ENCODE results near the gene CDKAL1. TPM values are rescaled to one million over a fixed set of nuclear protein-coding genes. Genes with fewer than 3 reads are reported as not detected.

CDKAL1 gene
- total and polyA plus RNA-seq, 8 donors, result 13.6 to 20.7 (median 17.5) TPM

GRCh38 chr6:21074484-21074883 lies 540.2 kb downstream of the CDKAL1 start:
- DNase-seq (no peak), ATAC-seq (no peak)
- Histone ChIP-seq H3K27ac (no peak overlapping the region), H3K36me3 (no peaks in the 10 kb centered on the region), H3K4me3 (no peak overlapping the region), H3K4me1 (no peaks in the 10 kb centered on the region), H3K27me3 (no peaks in the 10 kb centered on the region), H3K9me3 (peaks cover 4 to 16% of the 10 kb centered on the region in 2 donors)
- intact Hi-C loops (cut with DNase I), result no loop called here
- no peak for TF ChIP-seq CTCF (IDR thresholded peaks at IDR 0.05)

GRCh38 chr6:21075986-21076385 lies 541.7 kb downstream of the CDKAL1 start:
- no peak for TF ChIP-seq CTCF (IDR thresholded peaks at IDR 0.05)
- H3K27ac ChIP-seq, result no peak overlapping the region
- intact Hi-C loops (cut with DNase I), result no loop called here
- no peak for ATAC-seq
- H3K9me3 ChIP-seq, result peaks cover 4 to 16% of the 10 kb centered on the region in 2 donors
- no peak for DNase-seq
- H3K36me3 ChIP-seq, result no peaks in the 10 kb centered on the region
- no peaks in the 10 kb centered on the region for H3K27me3 ChIP-seq
- H3K4me1 ChIP-seq, result no peaks in the 10 kb centered on the region
- H3K4me3 ChIP-seq, result no peak overlapping the region

- no peak for ATAC-seq
- H3K4me3 ChIP-seq, result no peak overlapping the region
- H3K27me3 ChIP-seq, result no peaks in the 10 kb centered on the region
- H3K9me3 ChIP-seq, result peaks cover 4 to 9% of the 10 kb centered on the region in 2 donors
- intact Hi-C loops (cut with DNase I), result no loop called here
- DNase-seq, result no peak
- H3K27ac ChIP-seq, result no peak overlapping the region
- no peaks in the 10 kb centered on the region for H3K4me1 ChIP-seq
- no peaks in the 10 kb centered on the region for H3K36me3 ChIP-seq
- no peak for TF ChIP-seq CTCF (IDR thresholded peaks at IDR 0.05)
Measured at GRCh38 chr6:21078497-21078896, 544.2 kb downstream of the CDKAL1 start.

- no peak for TF ChIP-seq CTCF (IDR thresholded peaks at IDR 0.05)
- DNase-seq, result peak in 2 of 4 donors; percentile 10 to 16
Measured at GRCh38 chr6:21079468-21080048, 545.3 kb downstream of the CDKAL1 start.

GRCh38 chr6:21080221-21080620 lies 546.0 kb downstream of the CDKAL1 start:
- H3K36me3 ChIP-seq, result no peaks in the 10 kb centered on the region
- H3K4me3 ChIP-seq, result no peak overlapping the region
- ATAC-seq (no peak), DNase-seq (no peak)
- peaks cover 0 to 3% of the 10 kb centered on the region in 2 donors for H3K9me3 ChIP-seq
- no peak overlapping the region for H3K27ac ChIP-seq
- no peaks in the 10 kb centered on the region for H3K27me3 ChIP-seq
- intact Hi-C loops (cut with DNase I), result no loop called here
- H3K4me1 ChIP-seq, result no peaks in the 10 kb centered on the region
- TF ChIP-seq CTCF (IDR thresholded peaks at IDR 0.05), result no peak

More at GRCh38 chr6:21079468-21080048, 545.3 kb downstream of the CDKAL1 start:
- intact Hi-C loops (cut with DNase I), result no loop called here
- peak; percentile 27 for ATAC-seq
- Histone ChIP-seq H3K4me1 (no peaks in the 10 kb centered on the region), H3K27me3 (no peaks in the 10 kb centered on the region), H3K4me3 (no peak overlapping the region), H3K36me3 (no peaks in the 10 kb centered on the region), H3K27ac (peak overlapping the region in 1 of 2 donors; percentile 23), H3K9me3 (peaks cover 0 to 3% of the 10 kb centered on the region in 2 donors)
